Activated CD4-positive, alpha-beta T cell treated with anti-CD3 and anti-CD28 coated beads for 36 hours (primary cell): ENCODE data around the gene GFOD1. TPM values are rescaled to one million over a fixed set of nuclear protein-coding genes. Genes with fewer than 3 reads are reported as not detected.

ENCODE experiments used
- ATAC-seq: fragments of 200-7000 bp; cut with Tn5 transposase; one replicate; pipeline ENCODE4 v1.10.0; 2021; ENCODE audit warnings: mild to moderate bottlenecking, moderate library complexity
- CTCF ChIA-PET: fragments of 350-600 bp; sonication (Branson Sonifier 250); formaldehyde crosslinking; loops from one replicate; lab custom pipeline; 2021; ENCODE audit warnings: antibody characterized with exemption; lab: Charles Lee
- POLR2A ChIA-PET: fragments of 350-600 bp; sonication (Branson Sonifier 250); formaldehyde crosslinking; loops from one replicate; lab custom pipeline; 2021; ENCODE audit warnings: antibody characterized with exemption, inconsistent platforms; lab: Charles Lee
- DNase-seq: peaks from one replicate; pipeline ENCODE4 v3.0.0-alpha.2; 2020
- H3K27ac Mint-ChIP-seq: one replicate; pipeline ENCODE4 v1.8.0; 2021; ENCODE audit warnings: mixed read lengths
- H3K27me3 Mint-ChIP-seq: one replicate; pipeline ENCODE4 v1.8.0; 2021; ENCODE audit warnings: mixed read lengths
- H3K36me3 Mint-ChIP-seq: one replicate; pipeline ENCODE4 v1.8.0; 2021; ENCODE audit warnings: low read depth, mixed read lengths
- H3K4me1 Mint-ChIP-seq: one replicate; pipeline ENCODE4 v1.8.0; 2021; ENCODE audit warnings: mixed read lengths
- H3K4me3 Mint-ChIP-seq: one replicate; pipeline ENCODE4 v1.8.0; 2021; ENCODE audit warnings: mild to moderate bottlenecking, moderate library complexity, mixed read lengths
- H3K9me3 Mint-ChIP-seq: one replicate; pipeline ENCODE4 v1.8.0; 2021; ENCODE audit warnings: low read depth, mixed read lengths
- intact Hi-C, 2 experiments: fragments of 100-400 bp; cut with DNase I in 1 of 2; cut with micrococcal nuclease in 1 of 2; formaldehyde crosslinking; loops; one replicate each; pipeline versions ENCODE4 v1.14.2 to v1.15.1; 2022 to 2024; cut with DNase I, micrococcal nuclease
- total RNA-seq, 2 experiments: library from RNA; stranded (reverse); gene quantifications; one replicate each; pipeline ENCODE4 v1.2.3, GENCODE V29; 2021

GFOD1 gene
- total RNA-seq, 2 experiments from 2014 or later, result 4.2 to 5.8 TPM

- CTCF ChIA-PET, result interaction anchor here (0.6 to 1.2 kb wide), 5 partner anchors 15 to 397 kb away, joined by 3 to 5 read pairs (median 4); no protein-coding TSS in a partner anchor
- no peak for ATAC-seq
- peaks cover 2% of the 10 kb centered on the region for H3K36me3 Mint-ChIP-seq
- H3K27ac Mint-ChIP-seq, result no peak overlapping the region
- H3K4me3 Mint-ChIP-seq, result no peak overlapping the region
- H3K27me3 Mint-ChIP-seq, result peaks cover 1% of the 10 kb centered on the region
- no peak for DNase-seq
- POLR2A ChIA-PET, result no interaction called here
- H3K9me3 Mint-ChIP-seq, result no peaks in the 10 kb centered on the region
- H3K4me1 Mint-ChIP-seq, result peaks cover 19% of the 10 kb centered on the region
- intact Hi-C loops, result no loop called here
Observed at GRCh38 chr6:13372688-13373487, 114.5 kb downstream of the GFOD1 start.

GRCh38 chr6:13372076-13372475 is 115.3 kb downstream of the GFOD1 start:
- Mint-ChIP-seq H3K27ac (no peak overlapping the region), H3K27me3 (peaks cover 1% of the 10 kb centered on the region), H3K4me3 (no peak overlapping the region), H3K36me3 (peaks cover 2% of the 10 kb centered on the region), H3K9me3 (no peaks in the 10 kb centered on the region), H3K4me1 (peaks cover 19% of the 10 kb centered on the region)
- POLR2A ChIA-PET, result no interaction called here
- CTCF ChIA-PET, result interaction anchor here (0.6 to 1.2 kb wide), 6 partner anchors 12 to 426 kb away, joined by 3 to 5 read pairs (median 4); no protein-coding TSS in a partner anchor
- DNase-seq, result no peak
- intact Hi-C loops, result no loop called here
- ATAC-seq, result no peak

- H3K27me3 Mint-ChIP-seq, result peaks cover 1% of the 10 kb centered on the region
- H3K4me1 Mint-ChIP-seq, result peaks cover 19% of the 10 kb centered on the region
- intact Hi-C loops, result no loop called here
- peaks cover 2% of the 10 kb centered on the region for H3K36me3 Mint-ChIP-seq
- ATAC-seq, result no peak
- no peak overlapping the region for H3K4me3 Mint-ChIP-seq
- H3K9me3 Mint-ChIP-seq, result no peaks in the 10 kb centered on the region
- no peak for DNase-seq
- no peak overlapping the region for H3K27ac Mint-ChIP-seq
- POLR2A ChIA-PET, result no interaction called here
- CTCF ChIA-PET, result interaction anchor here (0.9 to 1.2 kb wide), 4 partner anchors 12 to 427 kb away, joined by 3 to 5 read pairs (median 4); no protein-coding TSS in a partner anchor
Observed at GRCh38 chr6:13371421-13372072, 115.9 kb downstream of the GFOD1 start.

DNA sequence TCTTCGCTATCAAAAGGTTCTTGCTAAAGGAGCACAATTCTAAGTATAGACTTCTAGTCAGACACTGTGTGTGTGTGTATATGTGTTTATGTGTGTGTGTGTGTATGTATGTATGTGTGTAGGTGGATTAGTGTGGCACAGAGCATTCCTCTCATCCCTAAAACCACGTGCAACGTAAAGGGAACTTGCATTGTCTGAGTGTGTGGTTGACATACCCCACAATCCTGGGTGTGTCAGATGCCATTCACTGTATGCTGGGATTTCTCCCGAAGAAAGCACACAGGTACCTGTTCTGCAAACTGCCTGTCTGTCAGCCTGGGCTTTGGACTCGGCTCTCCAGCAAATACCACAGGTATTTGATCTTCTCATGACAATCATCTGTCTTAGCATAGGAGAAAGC is 116.8 kb downstream of the GFOD1 start:
- no peak for ATAC-seq
- ChIA-PET CTCF (no interaction called here), POLR2A (no interaction called here)
- peaks cover 15% of the 10 kb centered on the region for H3K4me1 Mint-ChIP-seq
- no peaks in the 10 kb centered on the region for H3K36me3 Mint-ChIP-seq
- no peak overlapping the region for H3K27ac Mint-ChIP-seq
- intact Hi-C loops, result no loop called here
- H3K27me3 Mint-ChIP-seq, result peaks cover 1% of the 10 kb centered on the region
- no peak overlapping the region for H3K4me3 Mint-ChIP-seq
- no peaks in the 10 kb centered on the region for H3K9me3 Mint-ChIP-seq
- DNase-seq, result no peak

DNA sequence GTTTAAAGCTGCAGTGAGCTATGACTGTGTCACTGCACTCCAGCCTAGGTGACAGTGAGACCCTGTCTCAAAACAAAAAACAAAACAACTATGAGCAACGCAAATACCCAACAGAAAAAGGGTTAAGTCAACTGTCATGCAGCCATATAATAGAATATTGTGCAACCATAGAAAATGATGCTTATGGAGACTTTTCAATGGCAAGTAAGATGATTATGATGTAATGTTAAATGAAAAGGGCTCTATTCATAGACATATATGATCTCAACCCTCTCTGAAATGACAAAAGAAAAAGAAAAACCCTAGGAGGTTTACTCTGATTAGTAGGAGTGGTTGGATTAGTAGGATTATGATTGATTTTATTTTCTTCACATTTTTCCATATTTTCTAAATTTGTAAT is 117.8 kb downstream of the GFOD1 start:
- CTCF ChIA-PET, result interaction anchor here (0.8 kb wide), 1 partner anchor 62 kb away, joined by 4 read pairs; no protein-coding TSS in a partner anchor
- peaks cover 8% of the 10 kb centered on the region for H3K4me1 Mint-ChIP-seq
- no peak for ATAC-seq
- POLR2A ChIA-PET, result interaction anchor here (0.5 kb wide), 1 partner anchor 250 kb away, joined by 3 read pairs; no protein-coding TSS in a partner anchor
- intact Hi-C loops, result no loop called here
- no peaks in the 10 kb centered on the region for H3K9me3 Mint-ChIP-seq
- H3K4me3 Mint-ChIP-seq, result no peak overlapping the region
- DNase-seq, result no peak
- no peak overlapping the region for H3K27ac Mint-ChIP-seq
- peaks cover 3% of the 10 kb centered on the region for H3K36me3 Mint-ChIP-seq
- peaks cover 1% of the 10 kb centered on the region for H3K27me3 Mint-ChIP-seq

DNA sequence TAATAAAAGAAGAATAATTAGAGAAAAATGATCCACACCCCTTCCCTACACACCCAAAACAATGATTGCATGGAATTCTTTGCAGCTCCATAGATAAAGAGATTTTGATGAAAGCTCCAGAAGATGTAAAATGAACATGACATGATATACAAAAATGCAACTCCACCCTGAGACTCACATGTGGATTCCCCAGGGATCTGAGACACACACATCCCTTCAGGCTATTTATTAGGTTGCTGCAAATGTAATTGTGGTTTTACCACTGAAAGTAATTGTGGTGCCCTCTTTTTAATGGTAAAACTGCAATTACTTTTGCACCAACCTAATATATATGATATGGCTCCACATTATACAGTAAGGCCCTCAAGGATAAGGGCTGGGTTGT is 118.7 kb downstream of the GFOD1 start:
- Mint-ChIP-seq H3K9me3 (no peaks in the 10 kb centered on the region), H3K4me1 (peaks cover 5% of the 10 kb centered on the region), H3K27ac (no peak overlapping the region), H3K4me3 (no peak overlapping the region), H3K27me3 (peaks cover under 1% of the 10 kb centered on the region), H3K36me3 (peaks cover 5% of the 10 kb centered on the region)
- ATAC-seq (no peak), DNase-seq (no peak)
- POLR2A ChIA-PET, result no interaction called here
- intact Hi-C loops, result no loop called here
- CTCF ChIA-PET, result interaction anchor here (1.1 kb wide), 1 partner anchor 206 kb away, joined by 3 read pairs; no protein-coding TSS in a partner anchor

DNA sequence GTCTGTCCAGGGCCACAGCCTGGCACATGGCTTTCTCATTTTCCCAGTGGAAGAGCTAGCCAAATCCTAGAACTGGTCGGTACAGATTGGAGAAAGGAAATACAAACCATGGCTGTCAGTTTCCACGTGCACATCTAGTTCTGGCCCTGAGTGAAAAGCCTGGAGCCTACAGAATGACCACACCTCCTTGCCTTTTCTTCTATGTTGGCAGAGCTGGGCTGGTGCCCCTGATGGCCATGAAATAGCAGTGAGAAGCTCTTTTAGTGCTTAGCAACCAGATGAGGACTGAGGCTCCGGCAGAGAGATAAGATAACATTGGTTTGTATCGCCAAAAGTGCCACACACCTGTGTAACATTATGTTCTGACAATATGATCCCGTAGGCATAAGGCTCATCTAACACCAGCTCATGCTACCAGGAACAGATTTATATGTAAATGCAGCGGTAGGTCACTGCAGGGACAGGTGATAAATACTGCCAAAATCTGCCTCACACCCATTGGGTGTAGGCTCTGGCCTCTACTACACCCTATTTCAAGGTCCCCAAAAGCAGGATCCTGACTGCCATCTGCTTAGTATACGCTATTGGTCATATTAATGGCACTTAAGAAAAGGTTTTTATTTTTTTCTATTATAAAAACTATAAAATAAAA is 119.2 kb downstream of the GFOD1 start:
- DNase-seq (no peak), ATAC-seq (no peak)
- Mint-ChIP-seq H3K36me3 (peaks cover 5% of the 10 kb centered on the region), H3K4me3 (no peak overlapping the region), H3K4me1 (peaks cover under 1% of the 10 kb centered on the region), H3K9me3 (no peaks in the 10 kb centered on the region), H3K27me3 (no peaks in the 10 kb centered on the region), H3K27ac (no peak overlapping the region)
- ChIA-PET POLR2A (no interaction called here), CTCF (interaction anchor here (1.1 kb wide), 1 partner anchor 207 kb away, joined by 3 read pairs; no protein-coding TSS in a partner anchor)
- intact Hi-C loops, result no loop called here

- no peak for ATAC-seq
- Mint-ChIP-seq H3K27ac (no peak overlapping the region), H3K4me3 (no peak overlapping the region), H3K4me1 (no peaks in the 10 kb centered on the region), H3K36me3 (peaks cover 5% of the 10 kb centered on the region), H3K9me3 (no peaks in the 10 kb centered on the region), H3K27me3 (no peaks in the 10 kb centered on the region)
- ChIA-PET POLR2A (interaction anchor here (0.6 kb wide), 1 partner anchor 195 kb away, joined by 6 read pairs; no protein-coding TSS in a partner anchor), CTCF (no interaction called here)
- intact Hi-C loops, result no loop called here
- no peak for DNase-seq
Observed at GRCh38 chr6:13367396-13367795, 120.0 kb downstream of the GFOD1 start.

DNA sequence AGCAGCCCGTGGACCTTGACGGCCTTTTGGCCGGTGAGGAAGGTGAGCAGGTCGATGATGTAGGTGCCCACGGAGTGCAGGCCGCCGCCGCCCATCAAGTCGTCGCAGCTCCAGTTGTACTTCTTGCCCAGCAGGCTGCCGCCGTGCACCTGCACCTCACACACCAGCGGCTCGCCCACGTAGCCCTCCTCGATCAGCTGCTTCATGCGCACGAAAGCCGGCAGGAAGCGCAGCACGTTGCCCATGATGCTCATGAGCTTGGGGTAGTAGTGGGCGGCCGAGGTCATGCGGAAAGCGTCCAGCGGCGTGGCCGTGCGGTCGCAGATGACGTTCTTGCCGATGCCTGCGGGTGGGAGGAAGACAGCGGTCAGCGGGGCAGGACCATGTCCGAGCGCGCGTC is 122.1 kb downstream of the GFOD1 start:
- DNase-seq (no peak), ATAC-seq (no peak)
- no peak overlapping the region for H3K27ac Mint-ChIP-seq
- H3K9me3 Mint-ChIP-seq, result no peaks in the 10 kb centered on the region
- ChIA-PET POLR2A (no interaction called here), CTCF (interaction anchor here (1.4 kb wide), 1 partner anchor 14 kb away, joined by 3 read pairs; no protein-coding TSS in a partner anchor)
- intact Hi-C loops, result no loop called here
- no peaks in the 10 kb centered on the region for H3K4me1 Mint-ChIP-seq
- no peak overlapping the region for H3K4me3 Mint-ChIP-seq
- no peaks in the 10 kb centered on the region for H3K27me3 Mint-ChIP-seq
- peaks cover 5% of the 10 kb centered on the region for H3K36me3 Mint-ChIP-seq

DNA sequence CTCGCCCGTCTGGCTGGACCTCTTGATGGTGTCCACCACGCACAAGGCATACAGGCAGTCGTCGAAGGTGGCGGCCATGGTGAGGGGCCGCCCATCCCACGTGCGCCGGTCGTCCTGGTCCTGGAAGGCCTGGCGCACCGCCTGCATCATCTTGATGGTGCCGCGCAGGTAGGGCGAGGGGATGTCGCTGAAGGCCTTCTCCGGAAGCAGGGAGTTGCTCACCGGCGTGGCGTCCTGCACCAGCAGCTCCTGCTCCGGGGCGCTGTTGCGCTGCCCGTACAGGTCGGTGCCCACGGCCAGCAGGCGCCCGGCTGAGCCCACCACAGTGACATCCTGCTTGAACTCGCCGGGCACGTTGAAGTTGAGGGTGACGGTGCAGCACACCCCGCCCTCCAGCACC is 122.6 kb downstream of the GFOD1 start:
- DNase-seq (no peak), ATAC-seq (no peak)
- no peaks in the 10 kb centered on the region for H3K4me1 Mint-ChIP-seq
- no peaks in the 10 kb centered on the region for H3K27me3 Mint-ChIP-seq
- H3K36me3 Mint-ChIP-seq, result peaks cover 5% of the 10 kb centered on the region
- H3K9me3 Mint-ChIP-seq, result no peaks in the 10 kb centered on the region
- H3K4me3 Mint-ChIP-seq, result no peak overlapping the region
- H3K27ac Mint-ChIP-seq, result no peak overlapping the region
- POLR2A ChIA-PET, result no interaction called here
- intact Hi-C loops, result no loop called here
- CTCF ChIA-PET, result interaction anchor here (1.4 kb wide), 1 partner anchor 15 kb away, joined by 3 read pairs; no protein-coding TSS in a partner anchor

DNA sequence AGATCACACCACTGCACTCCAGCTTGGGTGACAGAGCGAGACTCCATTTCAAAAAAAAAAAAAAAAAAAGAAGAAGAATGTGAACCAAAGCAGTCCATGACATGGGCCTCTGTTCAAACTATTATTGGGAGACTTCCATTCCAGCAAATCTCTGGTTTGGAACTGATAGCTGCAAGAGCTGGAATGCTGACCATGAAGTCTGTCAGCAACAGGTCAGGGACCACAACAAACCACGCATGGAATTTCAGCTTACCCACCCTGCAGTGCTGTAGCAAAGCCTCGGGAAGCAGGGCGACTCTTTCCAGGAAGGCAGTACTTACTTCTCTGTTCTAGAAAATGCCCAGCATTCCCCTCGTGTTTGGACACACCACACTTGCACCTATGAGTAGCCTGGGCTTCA is 125.0 kb downstream of the GFOD1 start:
- H3K36me3 Mint-ChIP-seq, result peaks cover 7% of the 10 kb centered on the region
- CTCF ChIA-PET, result interaction anchor here (0.7 to 0.8 kb wide), 2 partner anchors 12 to 404 kb away, joined by 3 read pairs; no protein-coding TSS in a partner anchor

More for the DNA sequence above, 125.0 kb downstream of the GFOD1 start:
- H3K9me3 Mint-ChIP-seq, result no peaks in the 10 kb centered on the region
- H3K4me1 Mint-ChIP-seq, result peaks cover 5% of the 10 kb centered on the region
- no peak overlapping the region for H3K27ac Mint-ChIP-seq
- POLR2A ChIA-PET, result no interaction called here
- ATAC-seq, result no peak
- no peak for DNase-seq
- H3K4me3 Mint-ChIP-seq, result no peak overlapping the region
- H3K27me3 Mint-ChIP-seq, result no peaks in the 10 kb centered on the region
- intact Hi-C loops, result no loop called here
